Measurements from ENCODE around the gene TSPAN2. TPM values are rescaled to one million over a fixed set of nuclear protein-coding genes. Genes with fewer than 3 reads are reported as not detected.
A peak's percentile ranks its signal among the peaks of the same experiment; 100 is the strongest.

The TSPAN2 gene
- total and polyA plus RNA-seq, 2 experiments from 2014 or later: 11.2 to 11.8 TPM

GRCh38 chr1:115112496-115113375, 23.4 kb upstream of the TSPAN2 start:
- TF ChIP-seq ZNF331 (CRISPR knock-in tag; IDR thresholded peaks at IDR 0.05; ENCODE audit: low read depth) (no peak), STAT1 (IDR thresholded peaks at IDR 0.05; ENCODE audit: unreplicated experiment) (no peak)
- TF ChIP-seq, protein P1, sequence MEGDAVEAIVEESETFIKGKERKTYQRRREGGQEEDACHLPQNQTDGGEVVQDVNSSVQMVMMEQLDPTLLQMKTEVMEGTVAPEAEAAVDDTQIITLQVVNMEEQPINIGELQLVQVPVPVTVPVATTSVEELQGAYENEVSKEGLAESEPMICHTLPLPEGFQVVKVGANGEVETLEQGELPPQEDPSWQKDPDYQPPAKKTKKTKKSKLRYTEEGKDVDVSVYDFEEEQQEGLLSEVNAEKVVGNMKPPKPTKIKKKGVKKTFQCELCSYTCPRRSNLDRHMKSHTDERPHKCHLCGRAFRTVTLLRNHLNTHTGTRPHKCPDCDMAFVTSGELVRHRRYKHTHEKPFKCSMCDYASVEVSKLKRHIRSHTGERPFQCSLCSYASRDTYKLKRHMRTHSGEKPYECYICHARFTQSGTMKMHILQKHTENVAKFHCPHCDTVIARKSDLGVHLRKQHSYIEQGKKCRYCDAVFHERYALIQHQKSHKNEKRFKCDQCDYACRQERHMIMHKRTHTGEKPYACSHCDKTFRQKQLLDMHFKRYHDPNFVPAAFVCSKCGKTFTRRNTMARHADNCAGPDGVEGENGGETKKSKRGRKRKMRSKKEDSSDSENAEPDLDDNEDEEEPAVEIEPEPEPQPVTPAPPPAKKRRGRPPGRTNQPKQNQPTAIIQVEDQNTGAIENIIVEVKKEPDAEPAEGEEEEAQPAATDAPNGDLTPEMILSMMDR (conservative IDR thresholded peaks at IDR 0.05; ENCODE audit: low read depth in 2 of 2): peak; percentile 87 to 97
- TF ChIP-seq, protein P2, sequence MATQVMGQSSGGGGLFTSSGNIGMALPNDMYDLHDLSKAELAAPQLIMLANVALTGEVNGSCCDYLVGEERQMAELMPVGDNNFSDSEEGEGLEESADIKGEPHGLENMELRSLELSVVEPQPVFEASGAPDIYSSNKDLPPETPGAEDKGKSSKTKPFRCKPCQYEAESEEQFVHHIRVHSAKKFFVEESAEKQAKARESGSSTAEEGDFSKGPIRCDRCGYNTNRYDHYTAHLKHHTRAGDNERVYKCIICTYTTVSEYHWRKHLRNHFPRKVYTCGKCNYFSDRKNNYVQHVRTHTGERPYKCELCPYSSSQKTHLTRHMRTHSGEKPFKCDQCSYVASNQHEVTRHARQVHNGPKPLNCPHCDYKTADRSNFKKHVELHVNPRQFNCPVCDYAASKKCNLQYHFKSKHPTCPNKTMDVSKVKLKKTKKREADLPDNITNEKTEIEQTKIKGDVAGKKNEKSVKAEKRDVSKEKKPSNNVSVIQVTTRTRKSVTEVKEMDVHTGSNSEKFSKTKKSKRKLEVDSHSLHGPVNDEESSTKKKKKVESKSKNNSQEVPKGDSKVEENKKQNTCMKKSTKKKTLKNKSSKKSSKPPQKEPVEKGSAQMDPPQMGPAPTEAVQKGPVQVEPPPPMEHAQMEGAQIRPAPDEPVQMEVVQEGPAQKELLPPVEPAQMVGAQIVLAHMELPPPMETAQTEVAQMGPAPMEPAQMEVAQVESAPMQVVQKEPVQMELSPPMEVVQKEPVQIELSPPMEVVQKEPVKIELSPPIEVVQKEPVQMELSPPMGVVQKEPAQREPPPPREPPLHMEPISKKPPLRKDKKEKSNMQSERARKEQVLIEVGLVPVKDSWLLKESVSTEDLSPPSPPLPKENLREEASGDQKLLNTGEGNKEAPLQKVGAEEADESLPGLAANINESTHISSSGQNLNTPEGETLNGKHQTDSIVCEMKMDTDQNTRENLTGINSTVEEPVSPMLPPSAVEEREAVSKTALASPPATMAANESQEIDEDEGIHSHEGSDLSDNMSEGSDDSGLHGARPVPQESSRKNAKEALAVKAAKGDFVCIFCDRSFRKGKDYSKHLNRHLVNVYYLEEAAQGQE (IDR thresholded peaks at IDR 0.05; ENCODE audit: unreplicated experiment): no peak
- Histone ChIP-seq H2AFZ (peak overlapping the region; percentile 88; the same call in 1 of the 2 replicates), H3K36me3 (ENCODE audit: insufficient read depth) (no peaks in the 10 kb centered on the region), H4K20me1 (replicated peaks; ENCODE audit: insufficient read depth) (no peaks in the 10 kb centered on the region), H3K79me2 (replicated peaks; ENCODE audit: insufficient read depth) (no peaks in the 10 kb centered on the region), H3F3A (replicated peaks; ENCODE audit: low read depth) (no peaks in the 10 kb centered on the region), H3K4me1 (ENCODE audit: insufficient read depth) (peaks cover 16% of the 10 kb centered on the region; the same call in 1 of the 2 replicates), H3K9me2 (ENCODE audit: insufficient read depth) (no peaks in the 10 kb centered on the region), H3K27me3 (ENCODE audit: insufficient read depth) (no peaks in the 10 kb centered on the region), H3K4me2 (peak overlapping the region; percentile 11), H3K27ac (ENCODE audit: low read depth) (no peak overlapping the region), H3K4me3 (no peak overlapping the region)
- Mint-ChIP-seq H3K27ac (no peak overlapping the region), H3K4me1 (peaks cover 10% of the 10 kb centered on the region), H3K9me3 (peaks cover 3% of the 10 kb centered on the region; the same call in 1 of the 3 replicates), H3K27me3 (ENCODE audit: insufficient read depth, low read depth, poor library complexity) (peaks cover 7% of the 10 kb centered on the region), H3K36me3 (ENCODE audit: low read depth) (no peaks in the 10 kb centered on the region), H3K4me3 (no peak overlapping the region)
- peak; percentile 77 for DNase-seq (ENCODE audit: low spot score)
- ATAC-seq: peak; percentile 88

DNA sequence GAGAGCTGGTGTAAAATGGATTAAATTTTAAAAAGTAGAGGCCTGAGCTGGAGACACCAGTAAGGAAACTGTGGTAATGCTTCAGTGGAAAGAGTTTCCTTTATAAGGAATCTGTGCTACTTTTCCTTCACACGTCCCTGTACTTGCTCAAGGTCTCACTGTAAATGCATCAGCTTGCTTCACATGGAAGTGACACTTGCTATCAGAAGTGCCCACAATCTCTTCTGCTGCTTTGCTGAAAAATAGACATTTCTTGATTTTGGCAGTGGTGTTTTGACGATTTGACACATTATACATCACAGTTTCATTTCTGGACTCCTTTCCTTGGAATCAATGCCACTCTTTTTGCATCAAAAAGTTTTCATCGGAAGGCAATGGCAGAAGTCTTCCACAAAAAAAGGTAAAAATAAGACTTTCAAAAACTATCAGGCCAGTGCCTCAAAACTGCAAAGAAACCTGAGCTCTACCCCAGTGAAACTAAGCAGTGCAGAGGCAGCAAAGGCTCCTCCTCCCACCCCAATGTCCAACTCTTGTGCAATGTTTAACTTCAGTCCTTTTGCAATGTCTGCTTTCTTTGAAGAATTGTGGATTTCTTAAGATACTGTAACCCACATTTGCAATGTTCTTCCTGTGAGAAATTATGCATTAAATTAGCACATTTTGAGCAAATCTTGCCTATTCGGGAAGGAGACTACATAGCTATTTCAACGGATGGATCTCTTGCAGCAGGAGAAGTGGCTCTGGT, 18.4 kb upstream of the TSPAN2 start:
- H4K20me1 ChIP-seq (replicated peaks; ENCODE audit: insufficient read depth): no peaks in the 10 kb centered on the region
- H3K4me1 ChIP-seq (ENCODE audit: insufficient read depth): peaks cover 16% of the 10 kb centered on the region; the same call in 1 of the 2 replicates
- Mint-ChIP-seq H3K4me1 (peaks cover 4% of the 10 kb centered on the region; the same call in 2 of the 3 replicates), H3K36me3 (ENCODE audit: low read depth) (no peaks in the 10 kb centered on the region), H3K27me3 (ENCODE audit: insufficient read depth, low read depth, poor library complexity) (peaks cover 3% of the 10 kb centered on the region), H3K9me3 (peaks cover 3% of the 10 kb centered on the region; the same call in 1 of the 3 replicates), H3K27ac (no peak overlapping the region), H3K4me3 (no peak overlapping the region)
- no peaks in the 10 kb centered on the region for H3F3A ChIP-seq (replicated peaks; ENCODE audit: low read depth)
- ATAC-seq: no peak
- no peak overlapping the region for H3K27ac ChIP-seq (ENCODE audit: low read depth)
- no peaks in the 10 kb centered on the region for H3K27me3 ChIP-seq (ENCODE audit: insufficient read depth)
- H3K9me2 ChIP-seq (ENCODE audit: insufficient read depth): 0 out of 2 replicates have a peak, but pooled peaks cover 9% of the 10 kb centered on the region
- no peak overlapping the region for H2AFZ ChIP-seq
- H3K4me3 ChIP-seq: no peak overlapping the region
- no peaks in the 10 kb centered on the region for H3K36me3 ChIP-seq (ENCODE audit: insufficient read depth)
- no peaks in the 10 kb centered on the region for H3K79me2 ChIP-seq (replicated peaks; ENCODE audit: insufficient read depth)
- DNase-seq (ENCODE audit: low spot score): no peak
- no peak overlapping the region for H3K4me2 ChIP-seq
- TF ChIP-seq, protein P3, sequence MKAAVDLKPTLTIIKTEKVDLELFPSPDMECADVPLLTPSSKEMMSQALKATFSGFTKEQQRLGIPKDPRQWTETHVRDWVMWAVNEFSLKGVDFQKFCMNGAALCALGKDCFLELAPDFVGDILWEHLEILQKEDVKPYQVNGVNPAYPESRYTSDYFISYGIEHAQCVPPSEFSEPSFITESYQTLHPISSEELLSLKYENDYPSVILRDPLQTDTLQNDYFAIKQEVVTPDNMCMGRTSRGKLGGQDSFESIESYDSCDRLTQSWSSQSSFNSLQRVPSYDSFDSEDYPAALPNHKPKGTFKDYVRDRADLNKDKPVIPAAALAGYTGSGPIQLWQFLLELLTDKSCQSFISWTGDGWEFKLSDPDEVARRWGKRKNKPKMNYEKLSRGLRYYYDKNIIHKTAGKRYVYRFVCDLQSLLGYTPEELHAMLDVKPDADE (IDR thresholded peaks at IDR 0.05): no peak
- TF ChIP-seq ZNF114 (CRISPR knock-in tag; IDR thresholded peaks at IDR 0.05) (no peak), CREB1 (CRISPR knock-in tag; IDR thresholded peaks at IDR 0.05; ENCODE audit: low read depth) (no peak), ZNF331 (CRISPR knock-in tag; IDR thresholded peaks at IDR 0.05; ENCODE audit: low read depth) (no peak), NANOG (IDR thresholded peaks at IDR 0.05; ENCODE audit: borderline replicate concordance) (no peak)
- TF ChIP-seq, protein P2 (IDR thresholded peaks at IDR 0.05; ENCODE audit: unreplicated experiment): no peak

Measured in GM23338 (cell line).